Mucosa of rectum (tissue), 2 donors: ENCODE measurements around the gene UHMK1.
"Not testable (repeated sequence)": the region's sequence is repeated elsewhere in the genome, so short reads cannot be mapped to it uniquely, and the experiment has no call there.

Experiments
- H3K27ac ChIP-seq, 2 donors: one replicate each; pipeline ENCODE4 v1.7.0; 2013; ENCODE audit warnings: inconsistent platforms in 2 of 2, low read depth in 2 of 2, low read length in 2 of 2
- H3K27me3 ChIP-seq, 2 donors: one replicate each; pipeline ENCODE4 v1.7.0; 2013; ENCODE audit warnings: low read length in 2 of 2; ENCODE audit not compliant: control insufficient read depth in 2 of 2, insufficient read depth in 2 of 2
- H3K36me3 ChIP-seq, 2 donors: one replicate each; pipeline ENCODE4 v1.7.0; 2013; ENCODE audit warnings: low read length in 2 of 2; ENCODE audit not compliant: control insufficient read depth in 2 of 2, insufficient read depth in 2 of 2
- H3K4me1 ChIP-seq, 2 donors: one replicate each; pipeline ENCODE4 v1.7.0; 2013; ENCODE audit warnings: low read length in 2 of 2, mild to moderate bottlenecking in 1 of 2; ENCODE audit not compliant: control insufficient read depth in 2 of 2, insufficient read depth in 2 of 2
- H3K4me3 ChIP-seq, 2 donors: one replicate each; pipeline ENCODE4 v1.7.0; 2013; ENCODE audit warnings: low read length in 2 of 2
- H3K9ac ChIP-seq, 2 donors: one replicate each; pipeline ENCODE4 v1.7.0; 2013; ENCODE audit warnings: low read length in 2 of 2, low read depth in 1 of 2, mild to moderate bottlenecking in 1 of 2
- H3K9me3 ChIP-seq, 2 donors: one replicate each; pipeline ENCODE4 v1.7.0; 2013; ENCODE audit warnings: low read length in 2 of 2; ENCODE audit not compliant: control insufficient read depth in 2 of 2
- donor health status: healthy.
- donor health status: Normal muscosa, but diverticular disease.

The UHMK1 gene

DNA sequence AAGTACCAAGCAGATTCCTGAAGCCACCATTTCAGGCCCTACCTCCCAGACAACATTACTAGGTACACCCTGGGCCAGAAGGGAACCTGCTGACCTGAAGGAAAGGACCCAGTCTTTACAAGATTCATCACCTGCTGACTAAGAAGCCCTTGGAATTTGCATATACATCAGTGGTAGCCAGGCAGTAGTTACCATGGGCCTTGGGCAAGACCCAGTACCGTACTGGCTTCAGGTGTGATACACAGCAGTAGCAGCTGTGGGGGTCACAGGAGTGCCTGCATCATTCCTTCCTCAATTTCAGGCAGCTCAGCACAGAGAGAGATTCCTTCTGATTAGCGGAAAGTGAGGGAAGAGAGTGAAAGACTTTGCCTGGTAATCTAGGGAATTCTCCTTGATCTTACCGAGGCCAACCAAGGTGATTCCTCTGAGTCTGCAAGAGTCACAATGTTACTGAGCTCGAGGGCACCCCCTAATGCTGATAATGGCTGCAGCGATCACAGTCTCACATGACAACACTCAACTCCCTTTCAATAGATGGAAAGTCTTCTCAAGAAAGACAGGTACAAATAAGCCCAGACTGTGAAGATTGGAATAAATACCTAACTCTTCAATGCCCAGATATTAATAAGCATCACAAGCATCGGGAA is 22.0 kb upstream of the UHMK1 start:
- Histone ChIP-seq H3K9ac (no peak overlapping the region), H3K4me3 (no peak overlapping the region), H3K27ac (no peak overlapping the region), H3K9me3 (no peaks in the 10 kb centered on the region), H3K27me3 (no peaks in the 10 kb centered on the region), H3K36me3 (no peaks in the 10 kb centered on the region), H3K4me1 (no peaks in the 10 kb centered on the region)

DNA sequence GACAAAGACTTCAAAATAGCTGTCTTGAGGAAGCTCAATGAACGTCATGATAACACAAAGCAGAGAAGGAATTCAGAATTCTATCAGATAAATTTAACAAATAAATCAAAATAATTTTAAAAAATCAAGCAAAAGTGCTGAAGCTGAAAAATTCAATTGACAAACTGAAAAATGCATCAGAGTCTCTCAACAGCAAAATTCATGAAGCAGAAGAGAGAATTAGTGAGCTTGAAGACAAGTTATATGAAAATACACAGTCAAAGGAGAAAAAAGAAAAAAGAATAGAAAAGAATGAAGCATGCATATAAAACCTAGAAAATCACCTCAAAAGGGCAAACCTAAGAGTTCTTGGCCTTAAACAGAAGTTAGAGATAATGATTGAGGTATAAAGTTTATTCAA is 21.0 kb upstream of the UHMK1 start:
- H3K4me1 ChIP-seq, result no peaks in the 10 kb centered on the region
- no peak overlapping the region for H3K9ac ChIP-seq
- no peak overlapping the region for H3K4me3 ChIP-seq
- H3K27me3 ChIP-seq, result no peaks in the 10 kb centered on the region
- H3K9me3 ChIP-seq, result no peaks in the 10 kb centered on the region
- H3K36me3 ChIP-seq, result no peaks in the 10 kb centered on the region
- H3K27ac ChIP-seq, result no peak overlapping the region

DNA sequence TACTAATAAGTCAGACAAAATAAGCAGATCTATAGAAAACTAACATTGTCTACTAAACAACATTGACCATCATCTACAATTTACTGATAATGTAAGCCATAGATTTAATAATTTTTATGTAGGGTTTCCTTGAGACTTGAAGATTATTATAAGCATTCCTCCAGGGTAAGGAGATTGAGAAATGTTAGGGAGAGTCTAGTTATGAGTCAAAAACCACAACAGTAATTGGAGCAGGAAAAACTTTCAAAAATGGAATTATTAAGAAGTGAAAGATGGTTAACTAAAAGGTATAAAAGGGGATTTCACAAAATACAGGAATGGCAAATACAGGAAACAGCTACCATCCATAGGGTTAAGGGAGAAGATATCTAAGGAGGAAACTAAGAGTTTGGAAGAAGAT is 12.4 kb upstream of the UHMK1 start:
- Histone ChIP-seq H3K9ac (no peak overlapping the region), H3K36me3 (no peaks in the 10 kb centered on the region), H3K27ac (no peak overlapping the region), H3K4me1 (no peaks in the 10 kb centered on the region), H3K9me3 (no peaks in the 10 kb centered on the region), H3K4me3 (no peak overlapping the region), H3K27me3 (no peaks in the 10 kb centered on the region)

DNA sequence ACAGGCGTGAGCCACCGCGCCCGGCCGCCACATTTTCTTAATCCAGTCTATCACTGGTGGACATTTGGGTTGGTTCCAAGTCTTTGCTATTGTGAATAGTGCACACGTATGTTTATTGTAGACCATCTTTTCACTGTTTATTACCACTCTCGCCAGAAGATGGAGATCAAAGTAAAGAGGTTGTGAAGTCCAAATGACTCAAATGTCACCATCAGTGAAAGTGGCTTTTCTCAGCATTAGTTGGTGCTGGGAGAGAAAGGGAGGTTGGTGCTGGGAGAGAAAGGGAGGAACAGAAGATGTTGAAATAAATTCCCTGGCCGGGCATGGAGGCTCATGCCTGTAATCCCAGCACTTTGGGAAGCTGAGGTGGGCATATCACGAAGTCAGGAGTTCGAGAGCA is 10.4 kb upstream of the UHMK1 start:
- Histone ChIP-seq H3K36me3 (no peaks in the 10 kb centered on the region), H3K9ac (no peak overlapping the region), H3K27ac (no peak overlapping the region), H3K9me3 (no peaks in the 10 kb centered on the region), H3K27me3 (no peaks in the 10 kb centered on the region), H3K4me1 (no peaks in the 10 kb centered on the region), H3K4me3 (no peak overlapping the region)

DNA sequence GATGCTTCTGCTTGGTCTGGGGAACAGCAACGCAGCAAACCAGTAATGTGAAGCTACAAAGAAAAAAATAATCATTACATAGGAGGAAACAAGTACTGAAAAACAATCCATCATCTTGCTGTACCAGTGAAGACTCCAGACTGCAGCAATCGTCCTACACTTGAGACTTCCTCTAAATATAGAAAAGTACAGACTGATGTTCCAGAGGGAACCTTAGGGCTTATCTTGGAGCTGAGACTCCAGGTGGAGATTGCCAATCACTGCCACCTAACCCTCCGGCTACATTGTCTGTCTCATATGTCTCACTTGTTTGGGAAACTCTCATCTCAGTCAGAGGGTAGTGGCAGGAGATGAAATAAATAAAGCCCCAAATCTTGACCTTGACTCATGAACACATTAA is 9.4 kb upstream of the UHMK1 start:
- H3K9me3 ChIP-seq, result no peaks in the 10 kb centered on the region
- H3K27me3 ChIP-seq, result no peaks in the 10 kb centered on the region
- no peak overlapping the region for H3K4me3 ChIP-seq
- H3K27ac ChIP-seq, result no peak overlapping the region
- no peaks in the 10 kb centered on the region for H3K4me1 ChIP-seq
- no peaks in the 10 kb centered on the region for H3K36me3 ChIP-seq
- H3K9ac ChIP-seq, result no peak overlapping the region

DNA sequence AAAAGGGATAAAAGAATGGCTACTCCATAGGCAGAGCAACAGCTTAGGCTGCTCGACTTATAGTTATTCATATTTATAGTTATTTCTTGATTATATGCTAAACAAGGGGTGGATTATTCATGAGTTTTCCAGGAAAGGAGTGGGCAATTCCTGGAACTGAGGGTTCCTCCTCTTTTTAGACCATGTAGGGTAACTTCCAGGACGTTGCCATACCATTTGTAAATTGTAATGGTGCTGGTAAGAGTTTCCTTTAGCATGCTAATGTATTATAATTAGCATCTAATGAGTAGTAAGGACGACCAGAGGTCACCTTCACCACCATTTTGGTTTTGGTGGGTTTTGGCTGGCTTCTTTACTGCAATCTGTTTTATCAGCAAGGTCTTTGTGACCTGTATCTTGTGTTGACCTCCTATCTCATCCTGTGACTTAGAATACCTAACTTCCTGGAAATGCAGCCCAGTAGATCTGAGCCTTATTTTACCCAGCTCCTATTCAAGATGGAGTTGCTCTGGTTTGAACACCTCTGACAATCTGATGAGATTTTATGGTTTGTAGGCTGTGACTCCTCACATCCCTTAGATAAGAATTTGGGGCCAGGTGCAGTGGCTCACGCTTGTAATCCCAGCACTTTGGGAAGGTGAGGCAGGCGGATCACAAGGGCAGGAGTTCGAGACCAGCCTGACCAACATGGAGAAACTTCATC is 1.9 kb upstream of the UHMK1 start:
- H3K36me3 ChIP-seq, H3K27ac ChIP-seq, H3K9ac ChIP-seq, H3K4me3 ChIP-seq, H3K9me3 ChIP-seq, H3K27me3 ChIP-seq: not testable (repeated sequence)
- H3K4me1 ChIP-seq, result peaks cover 10 to 13% of the 10 kb centered on the region in 2 donors

DNA sequence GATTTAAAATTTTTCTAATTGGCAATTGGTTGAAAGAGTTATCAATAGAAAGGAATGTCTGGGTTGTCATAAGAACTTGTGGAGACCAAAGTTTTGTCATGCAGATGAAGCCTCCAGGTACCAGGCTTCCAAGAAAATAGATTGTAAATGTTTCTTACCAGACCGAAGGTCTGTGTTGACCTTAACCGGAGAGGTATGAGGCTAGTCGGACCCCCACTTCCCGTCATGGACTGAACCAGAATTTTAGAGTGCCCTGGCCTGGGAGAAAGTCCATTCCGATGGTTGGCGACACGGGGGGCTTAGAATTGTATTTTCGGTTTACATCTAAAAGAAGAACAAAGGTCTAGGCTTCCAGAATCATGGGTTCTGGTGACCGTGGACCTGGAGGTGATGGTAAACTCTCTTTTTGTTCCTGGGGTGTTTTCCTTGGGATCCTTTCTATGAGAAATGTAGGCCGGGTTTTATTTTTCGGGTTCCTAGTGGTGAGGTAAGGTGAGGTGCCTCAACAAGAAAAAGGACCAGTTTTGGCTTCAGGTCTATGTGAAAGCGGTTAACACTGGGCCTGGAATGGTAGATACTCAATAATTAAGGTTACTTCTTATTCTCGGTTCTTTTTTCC is 405 bp upstream of the UHMK1 start:
- Histone ChIP-seq H3K4me1 (peaks cover 10 to 13% of the 10 kb centered on the region in 2 donors), H3K9ac (peak overlapping the region; percentile 94 to 99), H3K9me3 (no peaks in the 10 kb centered on the region), H3K27me3 (no peaks in the 10 kb centered on the region), H3K4me3 (peak overlapping the region; percentile 98), H3K27ac (peak overlapping the region; percentile 88 to 89), H3K36me3 (peaks cover 16% of the 10 kb centered on the region in 2 donors)

DNA sequence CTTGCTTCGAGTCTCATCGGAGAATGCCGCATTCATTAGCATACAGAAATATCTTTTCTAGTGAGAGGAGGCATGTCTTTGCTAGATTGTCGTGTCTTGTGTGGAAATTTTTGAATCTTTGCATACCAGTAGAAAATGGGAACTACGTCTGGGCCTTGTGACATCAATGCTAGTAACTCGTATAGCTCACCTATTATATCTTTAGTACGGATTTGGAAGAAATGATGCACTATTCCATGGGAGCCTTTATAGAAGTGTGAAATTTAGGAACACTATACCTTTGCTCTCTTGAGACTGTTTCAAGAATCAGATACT is 835 bp downstream of the UHMK1 start:
- Histone ChIP-seq H3K27ac (peak overlapping the region; percentile 88 to 89), H3K9ac (peak overlapping the region; percentile 94 to 99), H3K27me3 (no peaks in the 10 kb centered on the region), H3K9me3 (no peaks in the 10 kb centered on the region), H3K4me3 (peak overlapping the region; percentile 98), H3K4me1 (peaks cover 10 to 13% of the 10 kb centered on the region in 2 donors), H3K36me3 (peaks cover 27 to 28% of the 10 kb centered on the region in 2 donors)

DNA sequence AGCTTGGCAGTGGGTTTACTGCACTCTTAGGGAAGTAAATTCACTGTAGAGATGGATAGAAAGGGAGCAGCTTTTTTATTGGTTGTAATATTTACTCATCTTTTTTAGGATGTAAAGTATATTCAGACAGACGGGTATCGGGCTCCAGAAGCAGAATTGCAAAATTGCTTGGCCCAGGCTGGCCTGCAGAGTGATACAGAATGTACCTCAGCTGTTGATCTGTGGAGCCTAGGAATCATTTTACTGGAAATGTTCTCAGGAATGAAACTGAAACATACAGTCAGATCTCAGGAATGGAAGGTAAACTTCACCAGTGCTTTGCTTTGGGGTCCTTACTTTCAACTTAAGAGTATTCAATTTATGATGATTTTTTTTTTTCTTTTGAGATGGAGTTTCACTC is 3.2 kb downstream of the UHMK1 start:
- Histone ChIP-seq H3K4me1 (peaks cover 10 to 13% of the 10 kb centered on the region in 2 donors), H3K9ac (no peak overlapping the region), H3K36me3 (peaks cover 36 to 46% of the 10 kb centered on the region in 2 donors), H3K27ac (no peak overlapping the region), H3K4me3 (no peak overlapping the region), H3K27me3 (no peaks in the 10 kb centered on the region), H3K9me3 (no peaks in the 10 kb centered on the region)

DNA sequence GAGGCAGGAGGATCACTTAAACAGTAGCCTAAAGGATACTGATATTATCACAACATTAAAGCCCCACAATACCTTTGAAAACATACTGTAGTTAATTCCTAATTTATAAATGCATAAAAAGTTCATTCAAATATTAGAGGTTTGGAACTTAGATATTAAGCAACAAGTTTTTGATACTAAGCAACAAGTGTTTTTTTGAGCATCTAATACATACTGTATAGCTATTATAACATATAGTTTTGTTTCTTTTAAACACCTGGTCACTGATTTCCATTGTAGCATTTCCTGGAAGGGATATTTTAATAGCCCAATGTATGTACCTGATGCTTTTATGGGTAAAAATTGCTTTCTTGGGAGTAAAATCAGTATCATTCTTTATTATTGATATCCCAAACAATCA is 4.5 kb downstream of the UHMK1 start:
- Histone ChIP-seq H3K36me3 (peaks cover 36 to 46% of the 10 kb centered on the region in 2 donors), H3K27me3 (no peaks in the 10 kb centered on the region), H3K9me3 (no peaks in the 10 kb centered on the region), H3K27ac (no peak overlapping the region), H3K4me3 (no peak overlapping the region), H3K9ac (no peak overlapping the region), H3K4me1 (peaks cover 10 to 13% of the 10 kb centered on the region in 2 donors)
